ENCODE measurements around the gene ANKUB1. TPM values are rescaled to one million over a fixed set of nuclear protein-coding genes. Genes with fewer than 3 reads are reported as not detected.

ANKUB1 gene
- total RNA-seq, 1 donor = not detected

- no peak overlapping the region for H3K4me3 ChIP-seq (ENCODE audit: low read depth, low read length)
- TF ChIP-seq CTCF (IDR thresholded peaks at IDR 0.05; ENCODE audit: insufficient read depth, low read depth, low read length) = no peak
- DNase-seq (ENCODE audit: low read depth) = no peak
Observed at GRCh38 chr3:149815321-149815720, 23.0 kb upstream of the ANKUB1 start.

GRCh38 chr3:149813367-149814281 is 21.3 kb upstream of the ANKUB1 start:
- DNase-seq (ENCODE audit: low read depth) = peak; percentile 45
- no peak for TF ChIP-seq CTCF (IDR thresholded peaks at IDR 0.05; ENCODE audit: insufficient read depth, low read depth, low read length)
- peak overlapping the region; percentile 88 for H3K4me3 ChIP-seq (ENCODE audit: low read depth, low read length)

- peak; percentile 97 for DNase-seq (ENCODE audit: low read depth)
- no peak for TF ChIP-seq CTCF (IDR thresholded peaks at IDR 0.05; ENCODE audit: insufficient read depth, low read depth, low read length)
- H3K4me3 ChIP-seq (ENCODE audit: low read depth, low read length) = peak within 1 kb of the TSS; percentile 88
Observed at GRCh38 chr3:149812606-149813366, 20.4 kb upstream of the ANKUB1 start, which contains the start of gene RNF13. Gene RNF13, plus strand, starts transcription at chr3:149813215. Its CDS starts 32,812 bp downstream, at chr3:149846027.

GRCh38 chr3:149812165-149812605 is 19.8 kb upstream of the ANKUB1 start:
- no peak for TF ChIP-seq CTCF (IDR thresholded peaks at IDR 0.05; ENCODE audit: insufficient read depth, low read depth, low read length)
- DNase-seq (ENCODE audit: low read depth) = no peak

GRCh38 chr3:149810846-149811245 is 18.5 kb upstream of the ANKUB1 start:
- no peak for DNase-seq (ENCODE audit: low read depth)
- no peak for TF ChIP-seq CTCF (IDR thresholded peaks at IDR 0.05; ENCODE audit: insufficient read depth, low read depth, low read length)

More at GRCh38 chr3:149812165-149812605, 19.8 kb upstream of the ANKUB1 start:
- peak overlapping the region; percentile 88 for H3K4me3 ChIP-seq (ENCODE audit: low read depth, low read length)

GRCh38 chr3:149809699-149810098 is 17.3 kb upstream of the ANKUB1 start:
- DNase-seq (ENCODE audit: low read depth) = no peak
- TF ChIP-seq CTCF (IDR thresholded peaks at IDR 0.05; ENCODE audit: insufficient read depth, low read depth, low read length) = no peak
- no peak overlapping the region for H3K4me3 ChIP-seq (ENCODE audit: low read depth, low read length)

More at GRCh38 chr3:149810846-149811245, 18.5 kb upstream of the ANKUB1 start:
- no peak overlapping the region for H3K4me3 ChIP-seq (ENCODE audit: low read depth, low read length)
